ENCODE data around the gene FHL2.

FHL2 gene

DNA sequence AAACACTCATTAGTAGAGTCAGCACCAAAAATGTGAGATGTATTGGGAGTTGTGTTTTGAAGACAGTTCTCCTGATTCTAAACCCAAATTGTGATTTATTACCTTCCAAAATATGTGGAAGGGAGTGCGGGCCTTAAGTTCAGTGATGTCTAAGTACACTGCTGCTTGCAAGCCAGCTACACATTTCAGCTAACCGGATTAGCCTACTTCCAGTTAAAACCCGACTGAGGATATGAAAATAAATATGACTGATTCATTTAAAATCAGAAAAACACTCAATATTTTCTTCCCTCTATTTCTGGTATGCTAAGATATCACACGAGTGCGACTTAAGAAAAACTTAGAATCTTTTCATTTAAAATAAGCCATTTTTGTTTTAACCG lies 907 bp downstream of the FHL2 start:
- DNase-seq (ENCODE audit: low read depth), result no peak

DNA sequence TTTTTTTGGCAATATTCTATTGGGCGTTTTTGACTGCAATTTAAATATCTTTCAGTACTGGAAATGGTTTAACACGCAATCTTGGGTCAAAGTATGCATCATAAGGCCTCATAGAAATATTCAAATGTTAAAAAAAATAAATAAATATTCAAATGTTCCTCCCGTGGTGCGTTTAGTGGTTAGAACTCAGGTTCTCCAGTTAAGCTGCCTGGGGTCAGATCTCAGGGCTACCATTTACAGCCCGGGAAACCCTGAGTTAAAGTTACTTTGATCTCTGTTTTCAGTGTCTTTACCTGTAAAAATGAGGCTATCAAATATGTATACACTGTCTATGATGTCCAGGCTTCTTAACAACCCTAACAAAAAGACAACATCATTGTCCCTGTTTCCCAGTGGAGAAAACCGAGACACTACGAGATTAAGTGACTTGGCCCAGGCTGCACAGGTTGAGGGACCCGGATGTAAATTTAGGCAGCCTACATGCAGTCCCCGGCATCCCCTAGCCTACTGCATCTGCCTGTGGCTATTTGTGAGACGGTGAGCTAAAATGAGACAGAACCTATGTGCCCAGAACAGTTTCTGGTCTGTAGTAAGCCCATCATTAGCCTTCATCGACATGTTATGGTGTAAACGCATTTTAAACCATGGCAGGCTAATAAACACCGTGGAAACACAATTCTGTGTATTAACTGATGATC lies 1.7 kb downstream of the FHL2 start:
- DNase-seq (ENCODE audit: low read depth), result no peak

DNA sequence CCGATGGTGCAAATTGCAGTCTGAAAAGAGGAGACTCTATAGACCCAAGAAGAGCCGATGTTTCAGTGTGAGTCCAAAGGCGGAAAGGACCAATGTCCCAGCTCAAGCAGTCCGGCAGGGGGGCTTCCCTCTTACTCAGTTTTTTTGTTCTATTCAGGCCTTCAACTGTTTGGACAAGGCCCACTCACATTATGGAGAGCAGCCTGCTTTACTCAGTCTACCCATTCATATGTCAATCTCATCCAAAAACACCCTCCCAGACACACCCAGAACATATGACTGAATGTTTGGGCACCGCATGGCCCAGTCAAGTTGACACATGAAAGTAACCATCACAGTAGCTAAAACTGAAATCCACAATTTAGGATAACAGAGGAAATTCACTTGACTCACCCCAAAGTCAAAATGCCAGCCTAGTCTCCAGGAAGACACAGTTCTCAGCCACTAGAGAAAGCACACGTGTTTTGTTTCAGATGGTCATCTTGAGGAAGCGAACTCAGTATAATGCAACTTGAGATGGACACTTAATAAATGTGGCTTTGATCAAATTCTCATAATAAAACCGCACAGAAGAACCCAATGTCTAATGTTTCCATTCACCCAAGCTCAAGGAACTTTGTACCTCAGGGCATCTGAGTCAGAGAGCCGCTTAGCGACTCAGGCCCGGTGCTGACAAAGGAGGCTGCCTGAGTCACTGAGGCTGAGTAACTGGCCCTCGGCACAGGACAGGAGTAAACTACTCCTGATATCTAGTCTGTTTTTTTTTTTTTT lies 2.4 kb downstream of the FHL2 start:
- DNase-seq (ENCODE audit: low read depth), result no peak

DNA sequence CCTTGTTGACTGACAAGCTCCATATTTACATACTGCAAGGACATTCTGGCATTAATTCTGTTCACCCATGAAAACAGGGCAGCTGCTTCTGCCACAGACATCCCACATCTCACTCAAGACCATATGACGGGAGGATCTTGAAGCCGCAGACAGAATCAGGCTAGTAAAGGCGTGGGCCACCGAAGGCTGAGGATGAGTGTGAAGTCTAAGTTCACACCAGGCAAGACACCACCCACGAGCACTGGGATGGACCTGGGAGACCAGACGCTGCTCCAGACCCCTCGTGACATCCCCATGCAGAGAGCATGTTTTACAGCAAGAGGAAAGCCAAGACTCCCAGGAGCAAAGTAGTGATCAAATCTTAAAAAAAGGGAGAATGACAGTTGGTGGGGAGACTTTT lies 3.2 kb downstream of the FHL2 start:
- no peak for DNase-seq (ENCODE audit: low read depth)

DNA sequence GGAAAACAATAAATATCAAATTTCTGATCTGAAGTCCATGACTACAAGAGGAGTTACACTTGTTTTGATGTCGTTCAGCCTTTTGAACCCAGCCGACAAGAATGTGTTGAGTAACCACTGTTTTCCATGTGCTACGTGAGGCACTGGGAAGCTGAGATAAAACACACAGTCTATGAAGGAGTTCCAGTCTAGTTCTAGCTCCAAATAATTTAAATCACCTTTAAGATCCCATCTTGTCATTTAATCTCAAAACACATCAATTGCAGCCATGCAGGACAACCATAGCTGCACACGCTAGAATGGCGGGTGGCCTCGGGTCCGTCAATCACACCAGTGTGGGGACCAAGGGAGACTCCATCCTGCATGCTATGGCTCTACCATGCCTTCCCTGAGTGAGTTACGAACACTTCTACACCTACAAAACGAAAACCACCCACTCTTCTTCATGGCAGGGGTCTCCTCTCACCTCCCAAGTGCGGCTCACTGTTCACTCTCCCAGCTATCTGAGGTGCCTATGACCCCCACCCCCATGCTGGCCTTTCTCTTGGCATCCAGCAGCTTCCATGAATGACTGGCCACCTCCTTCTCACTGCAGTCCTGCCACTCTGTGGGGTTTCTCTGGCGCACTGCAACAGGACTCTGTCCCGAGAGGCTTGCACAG lies 3.8 kb downstream of the FHL2 start:
- DNase-seq (ENCODE audit: low read depth), result no peak

DNA sequence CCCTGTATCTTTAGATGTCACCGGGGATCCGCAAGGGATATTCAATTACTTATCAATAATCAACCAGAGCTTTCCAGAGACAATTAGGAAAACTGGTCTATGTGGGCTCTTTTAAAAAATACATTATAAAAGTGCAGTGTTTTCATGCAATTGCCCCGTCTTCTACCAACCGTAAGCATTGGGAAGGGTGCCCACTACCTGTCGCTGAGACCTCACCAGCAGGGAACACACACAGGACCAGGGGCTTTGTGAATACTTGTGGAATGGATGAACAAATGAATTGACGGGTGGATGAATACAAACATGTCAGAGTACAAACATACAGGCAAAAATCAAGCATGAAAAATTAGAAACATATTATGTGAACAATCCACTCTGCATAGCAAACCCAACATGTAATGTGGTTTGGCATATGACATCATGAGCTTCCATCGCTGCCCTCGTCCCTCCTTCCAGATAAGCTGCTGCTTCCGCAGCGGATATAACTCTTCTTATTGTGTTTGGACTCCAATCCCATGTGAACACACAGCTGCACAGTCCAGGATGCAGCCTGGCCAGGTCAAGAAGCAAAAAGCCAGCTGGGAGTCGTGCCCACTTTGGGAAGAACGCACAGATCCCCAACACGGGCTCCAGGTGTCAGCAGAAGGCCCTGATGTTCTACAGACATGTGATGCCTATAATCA lies 5.3 kb downstream of the FHL2 start:
- no peak for DNase-seq (ENCODE audit: low read depth)

DNA sequence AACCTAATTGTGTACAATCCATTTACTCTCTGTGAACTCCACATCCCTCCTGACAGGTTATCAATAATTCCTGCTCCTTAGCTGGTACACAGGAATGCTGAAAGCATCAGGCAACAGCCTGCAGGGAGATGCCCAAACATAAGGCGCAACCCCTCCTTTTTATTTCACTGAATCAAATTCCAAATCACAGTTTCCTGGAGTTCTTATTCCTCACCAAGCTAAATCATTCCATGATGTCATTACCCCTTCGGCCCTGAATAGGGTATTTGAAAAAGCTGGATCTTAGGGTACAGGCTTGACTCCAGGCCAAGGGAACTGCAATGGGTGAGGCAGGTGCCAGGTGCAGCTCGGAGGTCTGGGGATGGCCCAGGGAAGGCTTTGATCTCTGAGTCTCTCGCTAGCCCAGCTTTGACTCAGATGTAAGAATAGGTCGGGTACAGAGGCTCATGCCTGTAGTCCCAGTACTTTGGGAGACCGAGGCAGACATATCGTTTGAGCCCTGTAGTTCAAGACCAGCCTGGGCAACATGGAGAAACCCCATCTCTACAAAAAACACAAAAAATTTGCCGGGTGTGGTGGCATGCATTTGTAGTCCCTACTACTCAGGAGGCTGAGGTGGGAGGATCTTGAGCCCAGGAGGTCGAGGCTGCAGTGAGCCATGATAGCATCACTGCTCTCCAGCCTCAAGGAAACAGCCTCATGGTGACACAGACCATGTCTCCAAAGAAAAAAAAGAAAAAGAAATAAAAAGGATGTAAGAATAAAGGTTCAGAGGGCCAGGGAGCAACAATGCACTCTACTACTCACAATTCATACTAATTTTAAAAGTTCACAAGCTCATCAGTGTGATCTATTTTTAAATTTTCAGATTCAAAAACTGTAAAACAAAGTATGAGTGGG lies 6.8 kb downstream of the FHL2 start:
- DNase-seq (ENCODE audit: low read depth), result no peak

DNA sequence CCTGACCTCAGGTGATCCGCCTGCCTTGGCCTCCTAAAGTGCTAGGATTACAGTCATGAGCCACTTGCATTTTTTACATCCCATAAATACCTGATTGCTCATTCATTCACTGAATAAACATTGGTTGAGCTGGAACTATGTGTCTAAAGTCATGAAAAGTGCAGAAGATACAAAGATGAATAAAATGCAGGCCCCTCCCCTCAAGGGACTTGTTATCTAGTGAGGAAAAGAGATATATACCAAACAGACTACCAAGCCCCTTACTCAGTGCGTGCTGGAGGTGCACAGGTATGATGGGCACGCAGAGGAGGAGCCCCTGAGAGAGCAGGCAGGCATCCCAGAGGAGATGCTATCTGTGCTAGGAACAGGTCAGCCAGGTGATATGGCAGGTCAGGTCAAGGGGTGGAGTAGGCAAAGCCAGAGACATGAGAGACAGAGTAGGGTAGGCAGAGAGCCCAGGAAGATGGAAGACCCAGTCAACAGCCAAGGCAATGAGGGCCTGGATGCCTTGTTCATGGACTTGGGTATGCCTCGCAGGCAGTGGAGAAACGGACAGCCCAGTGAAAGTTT lies 7.7 kb downstream of the FHL2 start:
- DNase-seq (ENCODE audit: low read depth), result no peak

DNA sequence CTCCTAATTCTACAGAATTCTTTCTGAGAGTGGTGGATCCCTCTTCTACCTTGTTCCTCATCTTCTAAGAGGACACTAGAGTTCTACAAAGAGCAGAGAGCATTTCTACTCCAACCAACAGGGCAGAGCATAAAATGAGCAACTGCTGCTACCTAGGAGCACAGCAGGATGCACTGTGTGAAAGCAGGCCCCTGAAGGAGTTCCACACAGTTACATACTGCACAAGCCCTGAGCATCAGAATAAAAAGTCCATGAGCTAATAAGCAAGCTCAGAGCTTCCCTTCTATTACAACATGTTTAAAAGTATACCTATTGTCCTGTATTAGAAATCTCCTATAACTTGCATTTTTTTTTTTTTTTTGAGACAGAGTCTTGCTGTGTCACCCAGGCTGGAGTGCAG lies 8.4 kb downstream of the FHL2 start:
- no peak for DNase-seq (ENCODE audit: low read depth)

DNA sequence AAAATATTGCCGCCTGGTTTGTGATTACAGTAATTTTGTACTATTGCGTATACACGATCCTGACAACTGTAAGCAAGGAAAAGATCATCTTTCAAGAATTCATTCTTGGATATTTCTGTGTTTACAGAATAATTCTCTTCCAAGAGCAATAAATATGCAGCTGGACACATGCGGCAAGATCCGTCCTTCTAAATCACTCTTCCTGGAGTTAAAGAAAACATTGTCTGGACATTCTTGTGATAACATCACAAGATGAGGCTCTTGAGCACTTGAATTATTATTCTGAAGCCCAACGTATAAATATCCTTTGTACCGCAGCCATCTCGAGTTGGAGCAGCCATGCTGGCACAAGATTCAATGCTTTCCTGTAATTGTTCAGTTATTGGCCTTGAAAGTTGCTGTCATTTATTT lies 9.9 kb downstream of the FHL2 start:
- DNase-seq (ENCODE audit: low read depth), result no peak

DNA sequence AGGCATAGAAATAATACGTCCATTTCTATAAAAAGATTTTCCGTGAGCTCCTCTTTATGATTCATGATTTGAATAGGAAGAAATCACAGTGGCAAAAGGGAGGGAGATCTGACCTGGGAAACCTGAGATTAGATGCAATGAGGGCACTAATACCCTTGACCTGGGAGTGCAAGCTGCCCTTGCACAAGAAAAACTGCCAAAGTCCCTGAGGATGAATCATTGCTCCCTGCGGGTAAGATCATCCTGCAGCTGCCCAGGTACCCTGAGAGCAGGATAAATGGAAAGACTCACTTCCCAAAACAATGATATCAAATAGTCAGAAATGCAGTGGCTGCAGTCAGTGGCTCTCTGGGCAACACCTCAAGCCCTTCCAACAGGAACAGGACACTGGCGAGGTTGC lies 11.6 kb downstream of the FHL2 start:
- no peak for DNase-seq (ENCODE audit: low read depth)

DNA sequence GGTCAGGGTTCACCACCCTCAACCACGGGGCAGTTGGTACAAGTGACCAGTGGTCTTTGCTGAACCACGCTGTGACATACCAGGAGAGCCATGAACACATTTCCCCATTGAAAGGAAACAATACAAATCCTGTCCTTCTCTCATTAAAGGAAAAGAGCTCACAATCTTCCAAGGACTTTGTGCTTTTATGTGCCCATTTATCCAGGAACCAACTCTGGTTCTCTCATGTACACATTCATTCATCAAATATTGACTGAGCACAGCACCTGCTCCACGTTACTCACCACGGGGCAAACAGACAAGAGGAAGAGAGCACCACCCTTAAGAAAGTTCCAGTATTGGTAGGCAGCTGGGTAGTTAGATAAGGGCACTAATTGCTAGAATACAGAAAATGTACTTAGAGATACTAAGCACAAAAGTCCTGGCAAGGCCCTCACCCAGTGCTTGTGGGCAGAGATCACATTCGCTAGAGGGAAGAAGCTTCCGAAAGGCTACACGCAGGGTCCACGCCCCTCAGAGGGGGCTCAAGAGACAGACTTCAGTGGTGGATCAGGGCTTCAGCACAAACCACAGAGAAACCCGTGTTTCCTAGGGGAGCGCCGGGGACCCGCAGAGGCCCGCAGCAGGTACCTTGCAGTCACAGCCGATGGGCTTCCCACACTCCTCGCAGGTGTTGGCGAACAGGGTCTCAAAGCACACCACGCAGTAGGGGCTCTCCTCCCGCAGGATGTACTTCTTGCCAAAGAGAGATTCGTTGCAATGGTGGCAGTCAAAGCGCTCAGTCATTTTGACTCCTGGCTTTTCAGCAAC lies 12.9 kb downstream of the FHL2 start:
- DNase-seq (ENCODE audit: low read depth), result no peak

DNA sequence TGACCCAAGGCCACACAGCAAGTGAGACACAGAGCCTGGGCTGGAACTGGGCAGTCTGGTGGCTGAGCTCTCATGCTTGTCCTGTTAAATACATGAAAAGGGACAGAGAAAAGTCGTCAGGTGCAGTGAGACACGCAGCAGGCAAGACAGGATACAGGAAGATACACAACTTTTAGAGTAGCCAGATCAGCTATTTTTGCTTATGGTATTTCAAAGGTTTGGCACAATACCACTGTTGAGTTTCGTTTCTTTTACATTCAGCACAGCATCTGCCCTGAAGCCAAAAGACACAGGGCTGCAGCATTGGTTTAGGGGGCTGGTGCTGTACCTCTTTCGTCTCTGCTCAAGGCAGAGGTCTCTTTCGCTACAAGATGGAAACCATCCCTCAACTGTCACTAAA lies 14.0 kb downstream of the FHL2 start:
- no peak for DNase-seq (ENCODE audit: low read depth)

DNA sequence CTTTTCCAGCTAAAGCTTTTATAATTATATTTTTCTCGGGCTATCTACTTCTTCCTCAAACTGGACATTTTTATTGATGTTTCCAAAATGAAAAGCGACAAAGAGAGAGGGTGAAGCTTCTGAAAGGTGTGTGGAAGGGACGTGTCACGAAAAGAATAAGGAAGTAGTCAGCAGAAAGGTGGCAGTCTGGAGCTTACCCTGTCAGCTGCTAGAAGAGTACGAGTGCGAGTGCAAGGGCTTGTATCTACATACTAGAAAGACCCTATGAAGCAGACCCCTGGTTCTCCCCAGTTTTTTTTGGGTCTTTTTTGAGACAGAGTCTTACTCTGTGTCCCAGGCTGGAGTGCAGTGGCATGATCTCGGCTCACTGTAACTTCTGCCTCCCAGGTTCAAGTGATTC lies 14.6 kb downstream of the FHL2 start:
- DNase-seq (ENCODE audit: low read depth), result no peak

DNA sequence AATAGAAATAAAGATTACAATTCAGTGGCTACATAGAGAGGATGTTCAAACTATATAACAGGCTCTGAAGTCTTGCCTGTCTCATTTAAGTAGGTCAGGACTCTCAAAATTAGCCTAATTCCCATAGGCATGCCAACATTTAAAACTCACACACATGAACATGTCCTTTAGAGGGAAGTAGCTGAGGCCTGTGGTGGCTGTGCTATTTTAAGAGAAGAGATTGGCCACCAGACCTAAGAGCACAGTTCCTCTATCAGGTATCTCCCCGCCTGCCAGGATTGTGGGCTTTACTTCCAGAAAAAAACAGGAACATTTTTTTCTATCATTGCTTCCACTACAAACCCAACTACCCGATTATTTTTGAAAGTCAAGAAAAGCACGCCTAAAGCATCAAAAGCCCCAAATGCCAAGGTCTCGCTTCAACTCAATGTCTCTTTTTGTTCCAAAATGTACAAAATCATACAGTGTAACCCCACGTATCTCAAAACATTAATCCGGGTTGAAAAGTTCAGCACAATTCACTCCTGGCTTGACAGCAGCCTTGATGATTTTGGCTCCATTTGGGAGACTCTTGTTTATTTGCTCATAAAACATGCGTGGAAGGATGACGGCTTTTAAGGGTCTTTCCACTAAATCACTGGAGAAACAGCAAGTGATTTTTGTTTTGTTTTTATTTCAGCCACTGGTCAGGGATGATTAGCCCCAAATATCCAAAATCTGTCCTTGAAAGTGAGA lies 15.3 kb downstream of the FHL2 start:
- no peak for DNase-seq (ENCODE audit: low read depth)

DNA sequence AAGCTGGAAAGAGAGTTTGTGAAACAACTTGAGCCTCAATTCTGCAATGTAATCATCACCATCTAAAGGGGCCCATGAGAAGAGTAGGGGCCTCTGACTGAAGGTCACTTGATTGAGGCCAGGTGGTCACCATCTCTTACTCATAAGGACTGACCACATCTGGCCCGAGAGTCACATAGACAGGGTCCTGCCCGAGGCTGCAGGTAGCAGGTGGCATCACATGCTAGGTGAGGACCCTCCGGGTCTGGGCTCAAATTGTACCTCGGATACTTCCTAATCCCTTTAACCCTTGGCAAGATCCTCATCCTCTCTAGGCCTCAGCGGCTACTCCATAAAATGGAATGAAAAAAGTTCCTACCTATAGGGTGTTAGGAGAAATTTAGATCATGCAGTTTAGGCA lies 16.7 kb downstream of the FHL2 start:
- no peak for DNase-seq (ENCODE audit: low read depth)

DNA sequence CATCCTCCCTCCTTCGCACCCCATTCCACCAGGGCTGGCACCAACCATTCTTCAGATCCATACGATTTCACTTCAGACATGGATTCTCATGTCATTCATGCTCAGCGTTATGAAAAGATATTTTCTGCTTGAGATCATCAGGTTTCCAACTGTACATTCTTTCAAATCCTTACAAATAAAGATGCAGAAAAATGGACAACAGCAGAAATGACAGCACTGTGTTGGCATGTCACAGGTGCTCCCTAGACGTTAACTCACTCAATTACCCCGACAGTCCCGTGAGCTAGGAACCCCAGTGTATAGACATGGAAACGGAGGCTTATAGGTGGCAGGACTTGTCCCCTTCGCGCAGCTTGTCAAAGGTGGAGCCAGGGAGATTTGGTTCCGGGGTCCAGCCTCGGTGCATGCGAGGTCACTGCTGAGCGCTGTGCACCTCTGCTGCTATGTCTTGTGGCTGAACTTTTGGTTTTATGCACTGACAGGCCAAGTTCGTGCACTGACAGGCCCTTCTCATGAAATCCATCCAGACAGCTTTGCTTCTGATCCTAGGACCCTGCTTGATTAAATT lies 17.7 kb downstream of the FHL2 start:
- DNase-seq (ENCODE audit: low read depth), result no peak

DNA sequence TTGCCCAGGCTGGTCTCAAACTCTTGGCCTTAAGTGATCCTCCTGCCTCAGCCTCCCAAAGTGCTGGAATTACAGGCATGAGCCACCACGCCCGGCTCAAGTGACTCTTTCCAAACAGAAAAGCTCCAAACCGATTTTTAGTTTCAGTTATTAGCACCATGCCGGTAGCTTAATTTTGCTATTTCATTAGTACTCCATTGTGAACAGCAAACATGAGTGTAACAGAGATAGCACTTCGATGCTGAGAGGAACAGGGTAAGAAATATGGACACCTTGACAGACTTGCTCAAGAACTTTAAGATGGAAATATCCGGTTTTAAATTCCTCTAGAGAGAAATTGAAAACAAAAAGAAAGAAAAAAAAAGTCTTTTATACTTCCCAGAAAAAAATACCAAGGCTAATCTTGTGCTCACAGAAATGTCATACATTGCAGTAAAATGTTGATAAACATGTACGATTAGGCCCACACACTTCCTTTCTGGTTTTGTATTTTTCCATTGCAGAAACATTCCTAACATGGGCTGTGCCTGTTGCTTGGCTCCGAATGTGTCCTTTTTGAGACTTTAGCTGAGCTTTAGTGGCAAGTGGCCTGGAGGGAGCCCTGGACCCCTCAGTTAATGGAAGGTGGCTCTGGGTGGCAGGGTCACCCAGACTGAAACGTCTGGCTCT lies 18.3 kb downstream of the FHL2 start:
- no peak for DNase-seq (ENCODE audit: low read depth)

DNA sequence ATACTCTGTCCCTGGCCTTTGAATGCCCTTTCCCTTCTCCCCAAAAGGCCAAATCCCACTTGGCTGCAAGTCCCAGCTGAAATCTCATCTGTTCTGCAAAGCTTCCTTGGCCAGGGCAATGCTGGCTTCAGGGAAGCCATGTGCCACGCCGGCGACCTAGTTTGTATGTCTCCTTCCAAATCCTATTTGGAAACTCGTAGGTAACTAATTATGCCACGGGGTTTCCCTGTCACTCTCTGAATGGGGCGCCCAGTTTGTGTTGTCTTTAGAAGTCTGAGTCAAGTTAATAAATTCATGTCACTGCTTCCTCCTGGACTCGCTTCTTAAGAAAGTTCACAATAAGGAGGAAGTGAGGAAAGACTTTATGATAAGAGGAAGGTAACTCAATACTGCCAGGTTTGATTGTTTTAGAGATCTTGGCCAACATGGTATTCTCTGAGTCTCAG lies 19.1 kb downstream of the FHL2 start:
- no peak for DNase-seq (ENCODE audit: low read depth)

Measured in activated T-cell treated with anti-CD3 and anti-CD28 coated beads for 1 hour (primary cell).